Heart left ventricle (tissue), 16 donors: ENCODE results near the gene TXLNA. TPM values are rescaled to one million over a fixed set of nuclear protein-coding genes. Genes with fewer than 3 reads are reported as not detected.
A peak's percentile ranks its signal among the peaks of the same experiment; 100 is the strongest.

Source experiments
- ATAC-seq, 4 donors: fragments of 200-7000 bp; cut with Tn5 transposase; one replicate each; pipeline ENCODE4 v1.9.1; 2020 to 2022; ENCODE audit warnings: moderate library complexity in 4 of 4, mild to moderate bottlenecking in 3 of 4, moderate number of reproducible peaks in 1 of 4
- DNase-seq, 5 donors: peaks; one replicate each; pipeline ENCODE4 v3.0.0-alpha.2; 2020
- H3K27ac ChIP-seq, 12 donors: fragments of 200-600 bp; sonication (generic) in 4 of 12; one replicate each; pipeline versions ENCODE4 v1.5.0 to v1.8.0; 2016 to 2022; ENCODE audit warnings: mild to moderate bottlenecking in 2 of 12
- H3K27me3 ChIP-seq, 9 donors: fragments of 200-600 bp; sonication (generic) in 2 of 9; one replicate each; pipeline versions ENCODE4 v1.5.1 to v1.8.0; 2016 to 2022; ENCODE audit warnings: mild to moderate bottlenecking in 3 of 9
- H3K36me3 ChIP-seq, 9 donors: fragments of 200-600 bp; sonication (generic) in 2 of 9; one replicate each; pipeline versions ENCODE4 v1.5.0 to v1.8.0; 2018 to 2022; ENCODE audit warnings: mild to moderate bottlenecking in 2 of 9
- H3K4me1 ChIP-seq, 12 donors: fragments of 200-600 bp; sonication (generic) in 4 of 12; one replicate each; pipeline versions ENCODE4 v1.5.0 to v1.8.0; 2016 to 2022; ENCODE audit warnings: mild to moderate bottlenecking in 3 of 12
- H3K4me3 ChIP-seq, 12 donors: fragments of 200-600 bp; sonication (generic) in 4 of 12; one replicate each; pipeline versions ENCODE4 v1.5.0 to v1.8.0; 2017 to 2022; ENCODE audit warnings: mild to moderate bottlenecking in 9 of 12, moderate library complexity in 4 of 12
- H3K9me3 ChIP-seq, 12 donors: fragments of 200-600 bp; sonication (generic) in 4 of 12; one replicate each; pipeline versions ENCODE4 v1.5.0 to v1.8.0; 2016 to 2022; ENCODE audit warnings: mild to moderate bottlenecking in 1 of 12
- POLR2A ChIP-seq, 2 donors: fragments of 450-650 bp; IDR thresholded peaks; one replicate each; pipeline ENCODE4 v1.6.1; 2017; ENCODE audit warnings: antibody characterized with exemption in 2 of 2, mild to moderate bottlenecking in 2 of 2, moderate library complexity in 2 of 2
- WGBS, 4 donors: extraction: QIAGEN DNeasy Blood & Tissue Kit in 2 of 4; methylation state at CpG; one replicate each; pipeline versions ENCODE4 v1.1.5 to v1.1.7; 2013 to 2018; 5-methylcytosine and 5-hydroxymethylcytosine counted together
- intact Hi-C, 10 donors: fragments of 100-400 bp; cut with DNase I; formaldehyde crosslinking; loops; one replicate each; pipeline versions ENCODE4 v1.11.1 to v1.14.2; 2022
- polyA plus RNA-seq, 2 donors: library from polyadenylated mRNA; stranded (reverse); fragments of 200-250 nt; gene quantifications; one replicate each; pipeline ENCODE4 v1.2.3, GENCODE V29; 2013
- total RNA-seq, 9 donors: library from RNA; depleted of rRNA in 2 of 9; stranded (reverse); fragments of >200 nt in 2 of 9; fragmentation: NEBNext Ultra II Directional in 3 of 9; extraction: Animal tissue kit (Norgen Biotek cat#: 25700) in 3 of 9; gene quantifications; one replicate each; pipeline versions ENCODE4 v1.1.0 to v1.2.4, GENCODE V29; 2016 to 2023
- TF ChIP-seq, protein P1 (sequence below), 12 donors: fragments of 200-600 bp; sonication (generic) in 4 of 12; IDR thresholded peaks; one replicate each; pipeline versions ENCODE4 v1.5.0 to v1.8.0; 2018 to 2022; ENCODE audit warnings: antibody characterized with exemption in 12 of 12, mild to moderate bottlenecking in 5 of 12
- donor health status: ischemic (EF 13 %, LVEDD 7.1; RV severe dilation, severe dysfunction).
- donor health status: healthy with polysubstance abuse.
- donor health status: DM: no; HTN: yes; CAD: no.
- donor health status: DM: no; HTN: no; CAD: no.
- donor health status: ischemic (EF 25% LVEDD 6.9; RV normal size, moderate dysfunction).
- donor health status: ischemic (EF 25% LVEDD 5.7; RV mildly dilated, moderate dysfunction).
- donor health status: healthy.
- donor health status: DM: yes; HTN: yes; CAD: no.
- donor health status: ischemic (EF 35%, LVEDD 5.7; RV mildly dilated, moderate dysfunction).
- donor health status: nonischemic (EF 11% LVEDD 7.7; RV severe dilation, severe dysfunction).
- donor health status: DM: yes; HTN: yes; CAD: no.
- donor health status: PGD.
- donor health status: ischemic (EF 29% LVEDD 5.4; RV normal size, mild dysfunction).
- donor health status: nonischemic (EF 23%, LVEDD 6.1; RV moderate dilation, normal function).

Gene TXLNA
- total and polyA plus RNA-seq, 11 donors, result 8.7 to 35.9 (median 18.6) TPM

DNA sequence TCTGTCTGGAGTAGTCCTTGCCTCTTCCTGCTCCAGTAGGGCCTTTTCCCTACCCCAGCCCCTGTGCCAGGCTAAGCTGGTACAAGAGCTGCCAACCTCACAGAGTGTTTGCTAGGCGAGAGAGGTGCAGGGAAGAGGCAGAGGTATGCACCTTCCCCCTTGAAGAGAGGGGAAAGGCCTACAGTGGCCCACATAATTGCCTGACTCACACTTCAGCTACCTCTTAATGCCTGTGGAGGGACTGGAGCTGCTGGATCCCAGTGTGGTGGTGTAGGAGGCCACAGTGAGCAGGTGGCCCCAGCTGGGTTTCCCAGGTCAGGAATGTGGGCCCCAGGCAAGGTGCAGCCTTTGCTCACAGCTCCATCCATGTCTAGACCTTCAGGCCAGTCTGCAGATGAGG, 17.6 kb downstream of the TXLNA start:
- WGBS, 4 donors, result 71 to 92% (median 87%) methylated on average over 1 of the region's 1 CpG
- no peaks in the 10 kb centered on the region for H3K9me3 ChIP-seq
- no peak overlapping the region for H3K4me3 ChIP-seq
- H3K27me3 ChIP-seq, result no peaks in the 10 kb centered on the region
- intact Hi-C loops, result no loop called here
- TF ChIP-seq, protein P1, sequence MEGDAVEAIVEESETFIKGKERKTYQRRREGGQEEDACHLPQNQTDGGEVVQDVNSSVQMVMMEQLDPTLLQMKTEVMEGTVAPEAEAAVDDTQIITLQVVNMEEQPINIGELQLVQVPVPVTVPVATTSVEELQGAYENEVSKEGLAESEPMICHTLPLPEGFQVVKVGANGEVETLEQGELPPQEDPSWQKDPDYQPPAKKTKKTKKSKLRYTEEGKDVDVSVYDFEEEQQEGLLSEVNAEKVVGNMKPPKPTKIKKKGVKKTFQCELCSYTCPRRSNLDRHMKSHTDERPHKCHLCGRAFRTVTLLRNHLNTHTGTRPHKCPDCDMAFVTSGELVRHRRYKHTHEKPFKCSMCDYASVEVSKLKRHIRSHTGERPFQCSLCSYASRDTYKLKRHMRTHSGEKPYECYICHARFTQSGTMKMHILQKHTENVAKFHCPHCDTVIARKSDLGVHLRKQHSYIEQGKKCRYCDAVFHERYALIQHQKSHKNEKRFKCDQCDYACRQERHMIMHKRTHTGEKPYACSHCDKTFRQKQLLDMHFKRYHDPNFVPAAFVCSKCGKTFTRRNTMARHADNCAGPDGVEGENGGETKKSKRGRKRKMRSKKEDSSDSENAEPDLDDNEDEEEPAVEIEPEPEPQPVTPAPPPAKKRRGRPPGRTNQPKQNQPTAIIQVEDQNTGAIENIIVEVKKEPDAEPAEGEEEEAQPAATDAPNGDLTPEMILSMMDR (IDR thresholded peaks at IDR 0.05), result no peak
- DNase-seq, result no peak
- H3K4me1 ChIP-seq, result peaks cover 5 to 47% (median 23%) of the 10 kb centered on the region in 12 donors
- no peak for ATAC-seq
- peak overlapping the region in 3 of 12 donors; percentile 2 to 19 (median 8) for H3K27ac ChIP-seq
- H3K36me3 ChIP-seq, result peaks cover 2 to 65% (median 60%) of the 10 kb centered on the region in 9 donors

DNA sequence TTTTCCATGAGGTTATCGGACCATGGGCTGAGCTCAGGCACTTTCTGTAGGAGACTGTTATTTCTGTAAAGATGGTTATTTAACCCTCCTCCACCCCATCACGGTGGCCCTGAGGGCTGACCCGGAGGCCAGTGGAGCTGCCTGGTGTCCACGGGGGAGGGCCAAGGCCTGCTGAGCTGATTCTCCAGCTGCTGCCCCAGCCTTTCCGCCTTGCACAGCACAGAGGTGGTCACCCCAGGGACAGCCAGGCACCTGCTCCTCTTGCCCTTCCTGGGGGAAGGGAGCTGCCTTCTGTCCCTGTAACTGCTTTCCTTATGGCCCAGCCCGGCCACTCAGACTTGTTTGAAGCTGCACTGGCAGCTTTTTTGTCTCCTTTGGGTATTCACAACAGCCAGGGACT, 18.4 kb downstream of the TXLNA start:
- peak overlapping the region in 1 of 12 donors; percentile 47 for H3K27ac ChIP-seq
- TF ChIP-seq, protein P1 (IDR thresholded peaks at IDR 0.05), result no peak
- TF ChIP-seq POLR2A (IDR thresholded peaks at IDR 0.05), result no peak
- no peak for DNase-seq
- no peaks in the 10 kb centered on the region for H3K9me3 ChIP-seq
- peaks cover 5 to 48% (median 24%) of the 10 kb centered on the region in 12 donors for H3K4me1 ChIP-seq
- peaks cover 2 to 58% (median 53%) of the 10 kb centered on the region in 9 donors for H3K36me3 ChIP-seq
- no peaks in the 10 kb centered on the region for H3K27me3 ChIP-seq
- ATAC-seq, result no peak
- intact Hi-C loops, result no loop called here
- H3K4me3 ChIP-seq, result no peak overlapping the region
- WGBS, 4 donors, result 69 to 81% (median 69%) methylated on average over 6 of the region's 6 CpGs

DNA sequence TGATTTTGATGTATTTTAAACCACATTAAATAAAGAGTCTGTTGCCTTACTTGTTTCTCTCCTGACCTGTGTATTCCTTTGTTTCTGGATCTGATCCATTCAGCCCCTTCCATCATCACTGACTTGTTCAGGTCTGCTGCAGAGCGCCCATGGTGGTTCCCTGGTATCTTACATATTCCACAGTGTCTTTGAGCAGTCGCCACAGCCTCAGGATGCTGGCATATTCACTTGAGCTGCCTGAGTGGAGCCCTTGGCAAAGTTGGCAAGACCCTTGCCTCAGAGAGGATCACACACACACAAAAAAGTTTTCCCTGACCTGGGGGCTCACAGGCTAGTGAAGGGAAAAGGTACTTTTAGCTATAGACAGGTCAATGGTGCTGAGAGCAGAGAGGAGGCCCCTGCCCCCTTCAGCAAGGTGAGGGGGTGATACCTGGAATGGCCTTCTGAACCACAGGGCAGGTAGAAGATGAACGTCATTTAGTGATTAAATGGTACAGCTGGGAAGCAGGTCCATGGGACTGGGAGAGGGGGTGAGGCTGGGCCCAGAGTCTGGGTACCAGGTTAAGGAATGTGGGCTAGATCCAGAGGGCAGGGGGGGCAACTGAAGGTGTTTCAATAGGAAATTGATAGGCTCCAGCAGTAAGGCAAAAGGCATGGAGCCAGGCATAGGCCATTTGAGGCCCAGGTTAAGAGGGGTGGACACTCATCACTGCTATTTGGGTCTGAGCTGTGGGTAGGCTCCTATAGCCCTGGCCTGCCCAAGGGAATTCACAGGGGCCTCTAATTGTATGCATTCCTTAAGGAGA, 19.0 kb downstream of the TXLNA start:
- Histone ChIP-seq H3K27ac (peak overlapping the region in 4 of 12 donors; percentile 89 to 93 (median 90)), H3K4me3 (no peak overlapping the region), H3K9me3 (no peaks in the 10 kb centered on the region), H3K36me3 (peaks cover 2 to 52% (median 47%) of the 10 kb centered on the region in 9 donors), H3K27me3 (no peaks in the 10 kb centered on the region), H3K4me1 (peaks cover 5 to 48% (median 24%) of the 10 kb centered on the region in 12 donors)
- intact Hi-C loops, result no loop called here
- WGBS, 4 donors, result 90 to 96% (median 93%) methylated on average over 3 of the region's 3 CpGs
- TF ChIP-seq, protein P1 (IDR thresholded peaks at IDR 0.05), result no peak
- no peak for TF ChIP-seq POLR2A (IDR thresholded peaks at IDR 0.05)
- ATAC-seq (no peak), DNase-seq (no peak)

DNA sequence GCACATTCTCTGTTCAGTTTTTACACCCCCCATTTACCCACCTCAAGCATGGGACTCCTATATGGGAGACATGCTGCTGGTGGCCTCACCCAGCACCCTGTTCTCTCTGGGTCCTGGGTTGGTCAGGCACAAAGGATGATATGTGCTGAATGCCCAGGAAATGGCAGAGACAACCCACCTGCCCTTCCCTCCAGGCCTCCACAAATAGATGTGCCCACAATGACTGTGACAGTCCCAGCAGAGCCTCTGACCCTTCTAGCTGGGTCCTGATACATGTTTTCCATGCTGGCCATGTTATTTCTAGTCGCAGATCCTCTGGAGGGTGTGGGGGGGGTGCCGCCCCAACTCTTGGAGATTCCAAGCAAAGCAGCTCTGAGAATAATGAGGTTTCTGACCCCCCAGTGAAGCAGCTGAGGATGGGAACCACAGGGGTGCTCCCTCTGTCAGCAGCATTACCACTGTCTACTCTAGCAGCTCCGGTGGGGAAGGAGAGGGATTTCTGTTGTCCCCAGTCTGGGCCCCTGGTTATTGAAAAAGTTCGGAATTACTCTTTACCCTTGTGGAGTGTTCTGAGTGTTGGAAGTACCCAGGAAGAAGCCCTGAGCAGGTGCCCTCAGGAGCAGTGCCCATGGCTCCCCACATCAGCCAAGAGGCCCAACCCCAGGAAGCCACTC, 19.7 kb downstream of the TXLNA start:
- WGBS, 4 donors, result 52 to 66% (median 55%) methylated on average over 4 of the region's 4 CpGs
- DNase-seq (no peak), ATAC-seq (no peak)
- intact Hi-C loops, result no loop called here
- TF ChIP-seq, protein P1 (IDR thresholded peaks at IDR 0.05), result no peak
- no peak for TF ChIP-seq POLR2A (IDR thresholded peaks at IDR 0.05)
- peaks cover 2 to 47% (median 39%) of the 10 kb centered on the region in 9 donors for H3K36me3 ChIP-seq
- no peaks in the 10 kb centered on the region for H3K27me3 ChIP-seq
- peak overlapping the region in 3 of 12 donors; percentile 70 to 76 (median 71) for H3K4me3 ChIP-seq
- no peaks in the 10 kb centered on the region for H3K9me3 ChIP-seq
- H3K27ac ChIP-seq, result peak overlapping the region in 10 of 12 donors; percentile 78 to 93 (median 86)
- peaks cover 5 to 48% (median 24%) of the 10 kb centered on the region in 12 donors for H3K4me1 ChIP-seq
